Stimulated activated CD4-positive, alpha-beta T cell treated with anti-CD3 and anti-CD28 coated beads, Interleukin-4, amount 100 ng/mL, for 24 hours (primary cell): ENCODE measurements around the gene PWWP2A.
A peak's percentile ranks its signal among the peaks of the same experiment; 100 is the strongest.
"Not testable (repeated sequence)": the region's sequence is repeated elsewhere in the genome, so short reads cannot be mapped to it uniquely, and the experiment has no call there.

Source experiments
- DNase-seq: peaks from one replicate; pipeline ENCODE4 v3.0.0-alpha.2; 2020

Gene PWWP2A, protein sequence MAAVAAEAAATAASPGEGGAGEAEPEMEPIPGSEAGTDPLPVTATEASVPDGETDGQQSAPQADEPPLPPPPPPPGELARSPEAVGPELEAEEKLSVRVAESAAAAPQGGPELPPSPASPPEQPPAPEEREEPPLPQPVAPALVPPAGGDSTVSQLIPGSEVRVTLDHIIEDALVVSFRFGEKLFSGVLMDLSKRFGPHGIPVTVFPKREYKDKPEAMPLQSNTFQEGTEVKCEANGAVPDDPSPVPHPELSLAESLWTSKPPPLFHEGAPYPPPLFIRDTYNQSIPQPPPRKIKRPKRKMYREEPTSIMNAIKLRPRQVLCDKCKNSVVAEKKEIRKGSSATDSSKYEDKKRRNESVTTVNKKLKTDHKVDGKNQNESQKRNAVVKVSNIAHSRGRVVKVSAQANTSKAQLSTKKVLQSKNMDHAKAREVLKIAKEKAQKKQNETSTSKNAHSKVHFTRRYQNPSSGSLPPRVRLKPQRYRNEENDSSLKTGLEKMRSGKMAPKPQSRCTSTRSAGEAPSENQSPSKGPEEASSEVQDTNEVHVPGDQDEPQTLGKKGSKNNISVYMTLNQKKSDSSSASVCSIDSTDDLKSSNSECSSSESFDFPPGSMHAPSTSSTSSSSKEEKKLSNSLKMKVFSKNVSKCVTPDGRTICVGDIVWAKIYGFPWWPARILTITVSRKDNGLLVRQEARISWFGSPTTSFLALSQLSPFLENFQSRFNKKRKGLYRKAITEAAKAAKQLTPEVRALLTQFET

GRCh38 chr5:160119142-160119904 is at the start of gene PWWP2A:
Gene PWWP2A, minus strand, starts transcription at chr5:160119450. Its CDS starts 62 bp downstream, at chr5:160119388.
- DNase-seq, result peak; percentile 99

- DNase-seq, result no peak
Observed at GRCh38 chr5:160167624-160168165, 48.4 kb upstream of the PWWP2A start.

DNA sequence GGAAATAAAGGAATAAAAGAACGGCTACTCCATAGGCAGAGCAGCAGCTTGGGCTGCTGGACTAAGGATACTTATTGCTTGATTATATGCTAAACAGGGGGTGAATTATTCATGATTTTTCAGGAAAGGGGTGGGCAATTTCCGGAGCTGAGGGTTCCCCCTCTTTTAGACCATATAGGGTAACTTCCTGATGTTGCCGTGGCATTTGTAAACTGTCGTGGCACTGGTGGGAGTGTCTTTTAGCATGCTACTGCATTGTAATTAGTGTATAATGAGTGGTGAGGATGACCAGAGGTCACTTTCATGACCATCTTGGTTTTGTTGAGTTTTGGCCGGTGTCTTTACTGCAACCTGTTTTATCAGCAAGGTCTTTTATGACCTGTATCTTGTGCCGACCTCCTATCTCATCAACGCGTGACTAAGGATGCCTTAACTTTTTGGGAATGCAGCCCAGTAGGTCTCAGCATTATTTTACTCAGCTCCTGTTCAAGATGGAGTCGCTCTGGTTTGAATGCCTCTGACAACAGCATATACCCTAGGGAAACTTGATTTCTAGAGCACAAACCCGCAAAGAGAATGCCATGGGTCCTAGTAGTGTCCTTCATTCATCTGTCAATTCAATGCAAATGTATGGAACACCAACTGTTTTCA is 47.8 kb upstream of the PWWP2A start:
- DNase-seq, result no peak

GRCh38 chr5:160166069-160166972 is 47.1 kb upstream of the PWWP2A start:
- no peak for DNase-seq

DNA sequence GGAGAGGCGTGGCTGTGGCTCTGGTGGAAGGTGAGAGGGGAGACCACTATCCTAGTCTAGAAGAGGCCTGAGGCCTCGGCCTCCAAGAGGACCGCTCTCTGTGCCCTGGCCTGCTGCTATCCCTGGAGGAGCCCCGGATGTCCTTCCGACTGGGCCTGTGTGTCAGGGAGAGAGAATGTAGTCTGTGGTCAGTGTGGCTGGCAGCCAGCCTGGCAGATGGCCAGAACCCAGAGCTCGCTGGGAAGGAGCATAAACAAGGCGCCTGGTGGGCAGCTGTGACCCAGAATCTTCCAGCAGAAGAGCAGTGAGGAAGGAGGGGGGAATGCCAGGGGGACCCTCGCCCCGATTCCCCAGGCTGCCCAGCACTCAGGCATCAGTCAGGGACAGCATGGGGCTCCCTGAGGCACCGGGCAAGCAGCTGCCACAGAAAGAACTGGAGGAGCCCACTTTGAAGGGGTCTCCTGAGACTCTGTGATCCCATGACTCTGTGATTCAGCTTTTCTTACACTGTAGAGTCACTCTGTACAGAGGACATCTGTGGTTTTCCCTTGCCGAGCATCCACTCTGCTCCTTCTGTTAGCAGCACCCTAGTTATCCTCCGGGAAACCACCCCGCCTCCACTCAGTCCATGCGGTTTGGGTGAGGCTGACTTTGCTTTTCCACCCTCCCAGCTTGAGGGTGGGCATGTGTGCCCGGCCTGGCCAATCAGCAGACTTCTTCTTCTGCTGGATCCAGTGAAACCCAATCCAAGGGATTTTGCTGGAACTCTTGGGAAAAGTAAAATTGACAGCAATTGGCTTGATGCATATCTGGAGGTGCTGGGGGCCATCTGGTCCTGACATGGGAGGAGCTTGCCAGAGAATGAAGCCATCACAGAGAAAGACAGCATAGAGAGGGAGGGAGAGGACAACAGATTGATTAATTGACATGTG is 46.2 kb upstream of the PWWP2A start:
- DNase-seq, result no peak

GRCh38 chr5:160162910-160163309 is 43.7 kb upstream of the PWWP2A start:
- DNase-seq, result no peak

DNA sequence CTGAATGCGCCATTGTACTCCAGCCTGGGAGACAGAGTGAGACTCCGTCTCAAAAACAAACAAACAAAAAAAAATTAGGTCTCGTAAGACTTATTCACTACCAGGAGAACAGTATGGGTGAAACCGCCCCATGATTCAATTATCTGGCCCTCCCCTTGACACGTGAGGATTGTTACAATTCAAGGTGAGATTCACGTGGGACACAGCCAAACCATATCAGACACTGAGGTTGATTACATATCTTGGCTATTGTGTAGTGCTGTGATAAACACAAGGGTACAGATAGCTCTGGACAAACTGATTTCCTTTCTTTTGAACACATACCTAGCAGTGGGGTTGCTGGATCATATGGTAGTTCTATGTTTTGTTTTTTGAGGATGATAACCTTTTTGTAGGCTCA is 42.4 kb upstream of the PWWP2A start:
- DNase-seq, result no peak

DNA sequence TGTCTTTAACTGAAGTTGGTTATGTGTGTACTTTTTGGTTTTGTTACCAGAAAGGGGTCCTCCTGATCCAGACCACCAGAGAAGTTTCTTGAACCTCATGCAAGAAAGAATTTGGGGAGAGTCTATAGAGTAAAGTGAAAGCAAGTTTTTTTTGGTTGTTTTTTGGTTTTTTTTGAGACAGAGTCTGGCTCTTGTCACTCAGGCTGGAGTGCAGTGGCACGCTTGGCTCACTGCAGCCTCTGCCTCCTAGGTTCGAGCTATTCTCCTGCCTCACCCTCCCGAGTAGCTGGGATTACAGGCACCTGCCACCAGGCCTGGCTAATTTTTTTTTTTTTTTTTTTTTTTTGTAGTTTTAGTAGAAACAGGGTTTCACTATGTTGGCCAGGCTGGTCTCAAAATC is 41.6 kb upstream of the PWWP2A start:
- DNase-seq, result not testable (repeated sequence)

- no peak for DNase-seq
Observed at GRCh38 chr5:160159991-160160792, 40.9 kb upstream of the PWWP2A start.

DNA sequence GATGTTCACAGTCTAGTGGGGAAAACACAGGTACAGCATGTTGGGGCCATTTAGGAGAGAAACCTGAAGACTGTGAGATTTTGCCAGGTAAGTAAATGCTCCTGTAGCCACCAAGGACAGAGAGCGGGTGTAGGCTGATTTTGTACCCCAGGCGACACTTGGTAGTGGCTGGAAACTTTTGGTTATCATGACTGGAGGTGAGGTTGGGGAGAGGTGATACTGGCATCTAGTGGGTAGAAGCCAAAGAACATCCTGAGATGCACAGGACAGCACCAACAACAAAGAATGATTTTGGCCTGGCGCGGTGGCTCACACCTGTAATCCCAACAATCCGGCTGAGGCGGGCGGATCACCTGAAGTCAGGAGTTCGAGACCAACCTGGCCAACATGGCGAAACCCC is 38.8 kb upstream of the PWWP2A start:
- DNase-seq, result no peak

GRCh38 chr5:160155017-160155750 is 35.9 kb upstream of the PWWP2A start:
- DNase-seq, result no peak

- DNase-seq, result no peak
Observed at GRCh38 chr5:160152901-160153300, 33.7 kb upstream of the PWWP2A start.

GRCh38 chr5:160152287-160152686 is 33.0 kb upstream of the PWWP2A start:
- no peak for DNase-seq

GRCh38 chr5:160151017-160151416 is 31.8 kb upstream of the PWWP2A start:
- no peak for DNase-seq

- DNase-seq, result no peak
Observed at GRCh38 chr5:160150381-160150780, 31.1 kb upstream of the PWWP2A start.

DNA sequence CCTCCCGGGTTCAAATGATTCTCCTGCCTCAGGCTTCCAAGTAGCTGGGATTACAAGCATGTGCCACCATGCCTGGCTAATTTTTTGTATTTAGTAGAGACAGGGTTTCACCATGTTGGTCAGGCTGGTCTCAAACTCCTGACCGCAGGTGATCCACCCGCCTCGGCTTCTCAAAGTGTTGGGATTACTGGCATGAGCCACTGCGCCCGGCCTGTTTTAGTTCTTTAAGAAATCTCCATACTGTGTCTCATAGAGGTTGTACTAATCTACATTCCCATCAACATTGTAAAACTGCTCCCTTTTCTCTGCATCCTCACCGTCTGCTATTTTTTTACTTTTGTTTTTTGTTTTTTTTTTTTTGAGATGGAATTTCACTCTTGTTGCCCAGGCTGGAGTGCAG is 25.2 kb upstream of the PWWP2A start:
- not testable (repeated sequence) for DNase-seq

DNA sequence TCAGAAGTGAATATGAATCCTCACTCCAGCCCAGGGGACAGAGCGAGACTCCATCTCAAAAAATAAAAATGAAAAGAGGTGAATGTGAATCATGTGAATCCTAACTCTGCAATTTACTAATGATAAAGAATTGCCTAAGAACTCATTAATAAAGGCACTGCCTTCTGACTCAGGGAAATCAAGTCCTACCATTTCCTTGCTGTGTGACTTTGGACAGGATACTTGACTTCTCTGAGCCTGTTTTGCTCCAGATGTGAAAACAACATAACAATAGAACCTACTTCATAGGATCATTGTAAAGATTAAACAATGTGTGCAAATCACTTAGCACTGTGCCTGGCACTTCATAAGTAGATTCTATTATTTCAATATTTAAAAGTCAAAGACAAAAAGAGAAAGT is 15.1 kb upstream of the PWWP2A start:
- DNase-seq, result no peak

- no peak for DNase-seq
Observed at GRCh38 chr5:160133918-160134304, 14.7 kb upstream of the PWWP2A start.
